ENCODE measurements around the gene RSPRY1. TPM values are rescaled to one million over a fixed set of nuclear protein-coding genes. Genes with fewer than 3 reads are reported as not detected.
A peak's percentile ranks its signal among the peaks of the same experiment; 100 is the strongest.

Gene RSPRY1
- total RNA-seq, 4 donors from 2014 or later, result 27.9 to 77.7 (median 53.2) TPM

DNA sequence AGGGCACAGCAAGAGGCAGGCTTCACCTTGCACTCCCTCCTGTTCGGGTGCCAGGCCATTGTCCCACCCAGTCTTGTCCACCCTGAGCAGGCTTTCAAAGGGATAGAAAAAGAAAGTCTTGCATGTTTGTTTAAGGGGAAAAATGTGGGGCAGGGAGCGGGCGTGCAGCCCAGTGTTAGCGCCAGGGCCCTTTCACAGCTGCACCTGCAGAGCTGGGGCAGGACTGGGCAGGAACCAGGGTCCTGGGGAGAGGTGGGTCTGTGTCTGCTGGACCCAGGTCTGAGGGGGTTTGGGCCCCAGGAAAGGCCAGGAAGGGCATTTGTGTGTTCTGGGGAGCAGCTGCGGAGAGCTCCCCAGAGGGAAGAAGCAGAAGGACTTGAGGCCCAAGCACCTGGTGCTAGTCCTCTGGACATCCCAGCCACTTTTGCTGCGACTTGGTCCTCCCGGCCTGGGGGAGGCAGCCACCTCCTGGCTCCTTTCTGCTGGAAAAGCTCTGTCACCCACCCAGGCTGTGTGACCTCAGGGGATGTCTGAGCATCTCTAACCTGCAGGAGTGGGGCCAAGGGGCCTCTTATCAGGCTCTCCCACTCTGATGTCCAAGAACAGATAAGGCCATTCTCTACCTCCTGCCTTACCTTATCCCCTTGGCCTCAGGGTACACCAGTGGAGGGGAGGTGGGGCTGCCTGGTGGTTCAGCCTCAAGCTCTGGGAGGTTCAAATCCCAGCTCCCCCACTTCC lies 45.0 kb upstream of the RSPRY1 start:
- no peak overlapping the region for H3K27ac ChIP-seq
- DNase-seq, result no peak
- intact Hi-C loops (cut with DNase I; ENCODE audit: low total_unique reads), result no loop called here
- TF ChIP-seq POLR2A (IDR thresholded peaks at IDR 0.05), result no peak
- TF ChIP-seq, protein P1, sequence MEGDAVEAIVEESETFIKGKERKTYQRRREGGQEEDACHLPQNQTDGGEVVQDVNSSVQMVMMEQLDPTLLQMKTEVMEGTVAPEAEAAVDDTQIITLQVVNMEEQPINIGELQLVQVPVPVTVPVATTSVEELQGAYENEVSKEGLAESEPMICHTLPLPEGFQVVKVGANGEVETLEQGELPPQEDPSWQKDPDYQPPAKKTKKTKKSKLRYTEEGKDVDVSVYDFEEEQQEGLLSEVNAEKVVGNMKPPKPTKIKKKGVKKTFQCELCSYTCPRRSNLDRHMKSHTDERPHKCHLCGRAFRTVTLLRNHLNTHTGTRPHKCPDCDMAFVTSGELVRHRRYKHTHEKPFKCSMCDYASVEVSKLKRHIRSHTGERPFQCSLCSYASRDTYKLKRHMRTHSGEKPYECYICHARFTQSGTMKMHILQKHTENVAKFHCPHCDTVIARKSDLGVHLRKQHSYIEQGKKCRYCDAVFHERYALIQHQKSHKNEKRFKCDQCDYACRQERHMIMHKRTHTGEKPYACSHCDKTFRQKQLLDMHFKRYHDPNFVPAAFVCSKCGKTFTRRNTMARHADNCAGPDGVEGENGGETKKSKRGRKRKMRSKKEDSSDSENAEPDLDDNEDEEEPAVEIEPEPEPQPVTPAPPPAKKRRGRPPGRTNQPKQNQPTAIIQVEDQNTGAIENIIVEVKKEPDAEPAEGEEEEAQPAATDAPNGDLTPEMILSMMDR (IDR thresholded peaks at IDR 0.05), result no peak
- H3K27me3 ChIP-seq, result no peaks in the 10 kb centered on the region
- H3K9me3 ChIP-seq, result no peaks in the 10 kb centered on the region
- H3K36me3 ChIP-seq, result no peaks in the 10 kb centered on the region
- H3K4me1 ChIP-seq, result no peaks in the 10 kb centered on the region
- H3K4me3 ChIP-seq, result no peak overlapping the region

DNA sequence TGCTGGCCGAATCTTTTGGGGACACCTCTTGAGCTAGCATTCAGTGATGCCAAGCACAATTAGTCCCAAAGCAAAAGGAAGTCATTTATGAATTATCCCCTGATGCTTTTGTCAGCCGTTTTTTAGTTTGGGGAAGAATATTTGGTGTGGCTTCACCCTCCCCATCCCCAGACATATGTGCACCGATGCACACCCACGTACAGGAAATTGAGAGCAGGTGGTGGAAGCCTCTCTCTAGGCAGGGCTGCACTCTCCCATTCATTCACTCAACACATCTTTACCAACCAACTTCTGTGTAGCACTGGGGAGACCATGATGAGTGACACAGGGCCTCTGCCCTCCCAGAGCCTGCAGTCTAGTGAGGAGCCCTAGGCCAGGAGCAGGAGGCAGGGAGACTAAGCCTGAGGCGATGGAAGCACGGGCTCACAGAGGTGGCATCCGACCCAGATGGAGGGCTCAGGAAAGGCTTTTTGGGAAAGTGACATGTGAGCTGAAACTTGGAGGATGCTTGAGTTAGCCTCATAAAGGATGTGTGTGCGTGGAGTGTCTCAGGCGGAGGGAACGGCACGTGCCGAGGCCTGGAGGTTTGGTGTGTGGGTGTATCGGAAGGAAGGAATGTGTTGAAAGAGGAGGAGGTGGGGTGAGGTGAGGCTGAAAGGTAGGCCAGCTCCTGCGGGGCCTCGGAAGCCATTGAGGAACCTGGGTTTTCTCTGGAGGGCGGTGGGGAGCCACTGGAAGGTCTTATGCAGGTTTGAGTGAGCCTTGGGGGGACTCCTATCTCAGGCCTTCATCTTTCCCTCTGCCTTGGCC lies 44.1 kb upstream of the RSPRY1 start:
- no peaks in the 10 kb centered on the region for H3K27me3 ChIP-seq
- TF ChIP-seq, protein P1 (IDR thresholded peaks at IDR 0.05), result no peak
- TF ChIP-seq POLR2A (IDR thresholded peaks at IDR 0.05), result no peak
- no peaks in the 10 kb centered on the region for H3K4me1 ChIP-seq
- no peak overlapping the region for H3K4me3 ChIP-seq
- intact Hi-C loops (cut with DNase I; ENCODE audit: low total_unique reads), result no loop called here
- H3K36me3 ChIP-seq, result no peaks in the 10 kb centered on the region
- no peak overlapping the region for H3K27ac ChIP-seq
- DNase-seq, result no peak
- H3K9me3 ChIP-seq, result no peaks in the 10 kb centered on the region

DNA sequence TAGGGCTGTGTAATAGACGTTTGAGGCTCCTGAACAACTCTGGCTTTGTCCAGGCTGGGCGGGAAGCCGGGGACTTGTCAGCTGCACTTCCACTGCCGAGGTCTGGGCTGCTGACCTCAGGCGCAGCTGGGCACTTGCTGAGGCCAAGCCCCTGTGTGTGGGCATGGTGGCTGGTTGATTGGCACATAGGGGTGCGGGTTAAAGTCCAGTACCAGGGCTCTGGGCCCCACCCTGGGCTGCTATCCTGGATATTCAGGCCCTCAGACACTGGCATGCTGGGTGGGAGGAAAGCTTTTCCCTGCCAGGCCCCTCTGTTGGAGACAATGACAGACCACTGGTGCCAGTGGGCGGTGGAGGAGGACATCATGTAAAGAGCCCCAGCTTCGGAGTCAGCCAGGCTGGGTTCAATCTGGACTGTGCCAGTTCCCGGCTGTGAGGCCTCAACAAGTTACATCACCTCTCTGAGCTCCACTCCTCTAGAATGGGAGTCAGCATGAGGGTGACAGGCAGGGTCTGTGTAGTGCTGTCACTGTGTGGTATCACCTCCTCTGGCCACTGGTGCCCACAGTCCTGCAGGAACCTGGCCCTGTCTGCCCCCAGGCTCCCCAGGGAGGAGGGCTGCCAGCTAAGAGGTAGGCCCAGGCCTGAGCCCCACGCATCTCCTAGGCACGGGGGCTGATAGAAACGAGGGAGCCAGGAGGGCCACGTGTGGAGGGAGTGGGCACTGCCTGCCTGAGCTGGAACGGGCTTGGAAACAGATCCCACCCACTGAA lies 42.8 kb upstream of the RSPRY1 start:
- Histone ChIP-seq H3K27ac (no peak overlapping the region), H3K27me3 (no peaks in the 10 kb centered on the region), H3K4me3 (no peak overlapping the region), H3K36me3 (no peaks in the 10 kb centered on the region), H3K4me1 (no peaks in the 10 kb centered on the region), H3K9me3 (no peaks in the 10 kb centered on the region)
- no peak for TF ChIP-seq POLR2A (IDR thresholded peaks at IDR 0.05)
- TF ChIP-seq, protein P1 (IDR thresholded peaks at IDR 0.05), result no peak
- intact Hi-C loops (cut with DNase I; ENCODE audit: low total_unique reads), result no loop called here
- no peak for DNase-seq

DNA sequence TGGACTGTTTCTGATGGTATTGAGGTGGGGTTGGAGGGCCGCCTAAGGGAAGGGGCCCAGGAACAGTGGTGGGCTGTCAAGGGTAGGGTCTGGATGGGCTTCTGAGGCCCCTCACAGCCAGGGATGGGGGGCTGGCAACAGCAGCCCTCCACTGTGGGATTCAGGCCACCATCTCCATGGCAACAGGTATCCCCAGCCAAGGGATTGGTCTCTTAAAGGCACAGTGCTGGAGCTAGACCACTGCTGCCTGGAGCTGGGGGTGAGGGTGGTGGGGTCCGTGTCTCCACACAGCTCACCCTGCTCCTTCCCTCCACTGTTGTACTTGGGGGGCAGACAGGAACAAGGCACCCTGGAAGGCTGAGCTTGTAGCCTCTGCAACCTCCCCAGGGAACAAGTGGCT lies 42.1 kb upstream of the RSPRY1 start:
- DNase-seq, result no peak
- no peaks in the 10 kb centered on the region for H3K36me3 ChIP-seq
- H3K4me1 ChIP-seq, result no peaks in the 10 kb centered on the region
- no peak for TF ChIP-seq POLR2A (IDR thresholded peaks at IDR 0.05)
- TF ChIP-seq, protein P1 (IDR thresholded peaks at IDR 0.05), result no peak
- intact Hi-C loops (cut with DNase I; ENCODE audit: low total_unique reads), result no loop called here
- H3K27ac ChIP-seq, result peak overlapping the region in 1 of 2 donors; percentile 22
- H3K27me3 ChIP-seq, result no peaks in the 10 kb centered on the region
- no peaks in the 10 kb centered on the region for H3K9me3 ChIP-seq
- no peak overlapping the region for H3K4me3 ChIP-seq

Data from uterus (tissue), 4 donors.